Glutamatergic neuron (in vitro differentiated cells): Measurements from ENCODE around the gene RSRC1. TPM values are rescaled to one million over a fixed set of nuclear protein-coding genes. Genes with fewer than 3 reads are reported as not detected.

Experiments
- DNase-seq: peaks from one replicate; pipeline ENCODE4 v3.0.0; 2022
- H3K27ac Mint-ChIP-seq: one replicate; pipeline ENCODE4 v1.8.0; 2020; ENCODE audit warnings: mild to moderate bottlenecking, mixed read lengths, inconsistent platforms; ENCODE audit not compliant: unreplicated experiment
- H3K27me3 Mint-ChIP-seq: one replicate; pipeline ENCODE4 v1.8.0; 2020; ENCODE audit warnings: mild to moderate bottlenecking, moderate library complexity, mixed read lengths, inconsistent platforms; ENCODE audit not compliant: unreplicated experiment
- H3K36me3 Mint-ChIP-seq: one replicate; pipeline ENCODE4 v1.8.0; 2020; ENCODE audit warnings: mild to moderate bottlenecking, mixed read lengths, inconsistent platforms; ENCODE audit not compliant: unreplicated experiment
- H3K4me1 Mint-ChIP-seq: one replicate; pipeline ENCODE4 v1.8.0; 2020; ENCODE audit warnings: mild to moderate bottlenecking, low read depth, mixed read lengths, inconsistent platforms; ENCODE audit not compliant: unreplicated experiment
- H3K4me3 Mint-ChIP-seq: one replicate; pipeline ENCODE4 v1.8.0; 2020; ENCODE audit warnings: mild to moderate bottlenecking, mixed read lengths, inconsistent platforms; ENCODE audit not compliant: unreplicated experiment
- H3K9me3 Mint-ChIP-seq: one replicate; pipeline ENCODE4 v1.8.0; 2020; ENCODE audit warnings: mild to moderate bottlenecking, moderate library complexity, mixed read lengths, inconsistent platforms; ENCODE audit not compliant: unreplicated experiment
- total RNA-seq: library from RNA; stranded (reverse); fragmentation: NEBNext Ultra II Directional; extraction: Animal tissue kit (Norgen Biotek cat#: 25700); gene quantifications from one replicate; pipeline ENCODE4 v1.2.1, GENCODE V29; 2021; ENCODE audit not compliant: unreplicated experiment
- TF ChIP-seq, protein P1 (sequence below): fragments of 200-600 bp; sonication (generic); IDR thresholded peaks from one replicate; pipeline ENCODE4 v1.5.0; 2021; ENCODE audit not compliant: partially characterized antibody, unreplicated experiment

The RSRC1 gene
- total RNA-seq, 1 donor from 2014 or later, result 93.9 TPM

DNA sequence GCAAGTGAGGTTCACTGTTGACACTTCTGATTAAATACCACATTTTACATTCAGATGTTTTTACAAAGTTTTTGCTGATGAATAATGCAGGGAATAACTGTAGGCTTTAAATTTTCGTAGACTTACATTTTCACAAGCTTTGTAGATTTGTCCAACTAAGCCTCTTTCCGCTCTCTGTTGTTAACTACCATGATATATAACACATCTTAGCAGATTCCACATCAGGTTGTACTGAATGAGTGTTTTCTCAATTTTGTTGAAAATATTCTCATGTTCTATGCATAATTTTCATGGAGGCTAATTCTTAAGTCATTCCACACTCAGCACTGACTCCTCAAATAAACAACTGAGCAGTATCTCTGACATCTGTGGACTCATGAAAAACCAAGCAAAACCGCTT, 168.3 kb downstream of the RSRC1 start:
- Mint-ChIP-seq H3K4me1 (no peaks in the 10 kb centered on the region), H3K27ac (no peak overlapping the region), H3K9me3 (no peaks in the 10 kb centered on the region), H3K4me3 (no peak overlapping the region), H3K27me3 (no peaks in the 10 kb centered on the region), H3K36me3 (peaks cover 6% of the 10 kb centered on the region)
- TF ChIP-seq, protein P1, sequence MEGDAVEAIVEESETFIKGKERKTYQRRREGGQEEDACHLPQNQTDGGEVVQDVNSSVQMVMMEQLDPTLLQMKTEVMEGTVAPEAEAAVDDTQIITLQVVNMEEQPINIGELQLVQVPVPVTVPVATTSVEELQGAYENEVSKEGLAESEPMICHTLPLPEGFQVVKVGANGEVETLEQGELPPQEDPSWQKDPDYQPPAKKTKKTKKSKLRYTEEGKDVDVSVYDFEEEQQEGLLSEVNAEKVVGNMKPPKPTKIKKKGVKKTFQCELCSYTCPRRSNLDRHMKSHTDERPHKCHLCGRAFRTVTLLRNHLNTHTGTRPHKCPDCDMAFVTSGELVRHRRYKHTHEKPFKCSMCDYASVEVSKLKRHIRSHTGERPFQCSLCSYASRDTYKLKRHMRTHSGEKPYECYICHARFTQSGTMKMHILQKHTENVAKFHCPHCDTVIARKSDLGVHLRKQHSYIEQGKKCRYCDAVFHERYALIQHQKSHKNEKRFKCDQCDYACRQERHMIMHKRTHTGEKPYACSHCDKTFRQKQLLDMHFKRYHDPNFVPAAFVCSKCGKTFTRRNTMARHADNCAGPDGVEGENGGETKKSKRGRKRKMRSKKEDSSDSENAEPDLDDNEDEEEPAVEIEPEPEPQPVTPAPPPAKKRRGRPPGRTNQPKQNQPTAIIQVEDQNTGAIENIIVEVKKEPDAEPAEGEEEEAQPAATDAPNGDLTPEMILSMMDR, result no peak
- DNase-seq, result no peak

DNA sequence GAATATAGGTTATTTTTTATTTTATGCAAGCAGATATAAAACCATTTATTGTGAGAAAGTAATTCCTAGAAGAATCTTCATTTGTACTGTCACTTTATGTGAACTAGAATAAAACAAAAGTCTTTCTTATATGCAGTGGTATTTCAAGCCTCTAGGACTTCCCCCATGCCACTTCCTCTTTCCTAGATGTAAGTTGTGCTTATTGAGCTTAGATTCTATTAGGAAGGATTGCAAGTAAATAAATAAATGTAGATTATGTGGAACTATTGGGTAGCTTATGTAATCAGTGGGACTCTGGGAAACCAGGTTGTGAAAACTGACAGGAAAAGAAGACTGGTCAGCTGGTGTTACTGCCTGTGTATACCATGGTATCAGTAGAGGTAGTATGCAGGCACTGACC, 169.7 kb downstream of the RSRC1 start:
- no peak overlapping the region for H3K4me3 Mint-ChIP-seq
- H3K4me1 Mint-ChIP-seq, result no peaks in the 10 kb centered on the region
- no peaks in the 10 kb centered on the region for H3K9me3 Mint-ChIP-seq

DNA sequence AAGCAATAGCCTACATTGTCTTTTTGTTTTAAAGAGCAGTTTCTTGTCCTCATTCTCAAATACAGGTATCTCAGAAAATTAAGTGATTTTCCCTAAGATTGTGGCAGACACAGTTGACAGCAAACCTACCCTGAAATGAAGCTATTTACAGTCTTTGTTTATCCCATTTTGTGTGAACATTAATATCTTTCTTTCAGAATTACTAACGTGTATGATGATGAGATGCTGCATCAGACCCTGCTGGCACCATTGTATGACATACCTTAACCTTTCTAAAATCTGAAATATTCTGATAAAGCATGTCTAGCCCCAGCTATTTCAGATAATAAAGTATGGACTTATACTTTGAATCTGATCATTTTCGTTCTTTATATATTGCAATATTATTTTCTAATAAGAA, 185.9 kb downstream of the RSRC1 start:
- Mint-ChIP-seq H3K27ac (no peak overlapping the region), H3K4me1 (peaks cover 3% of the 10 kb centered on the region), H3K9me3 (peaks cover 2% of the 10 kb centered on the region), H3K36me3 (no peaks in the 10 kb centered on the region), H3K27me3 (peaks cover 2% of the 10 kb centered on the region), H3K4me3 (no peak overlapping the region)
- no peak for DNase-seq
- TF ChIP-seq, protein P1, result no peak

More for the DNA sequence above, 169.7 kb downstream of the RSRC1 start:
- TF ChIP-seq, protein P1, result no peak
- DNase-seq, result no peak
- Mint-ChIP-seq H3K27ac (no peak overlapping the region), H3K36me3 (peaks cover 6% of the 10 kb centered on the region), H3K27me3 (no peaks in the 10 kb centered on the region)

DNA sequence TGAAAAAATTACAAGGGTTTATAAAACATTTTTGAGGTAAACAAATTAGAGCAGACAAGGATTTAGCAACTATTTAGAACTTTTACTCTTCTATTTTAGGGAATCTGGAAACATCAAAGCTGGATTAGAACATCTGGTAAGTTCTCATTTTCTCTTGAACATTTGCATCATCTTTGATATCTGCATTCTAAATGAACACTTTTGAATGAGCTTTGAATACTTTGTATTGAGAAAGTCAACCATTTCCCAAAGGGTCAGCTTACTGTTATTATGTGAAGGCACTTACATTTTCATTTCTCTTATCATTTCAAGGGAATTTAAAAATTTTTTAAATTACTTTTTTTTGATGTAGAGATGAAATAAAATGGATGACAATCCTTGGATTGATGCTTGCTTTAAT, 188.1 kb downstream of the RSRC1 start:
- Mint-ChIP-seq H3K9me3 (no peaks in the 10 kb centered on the region), H3K4me1 (no peaks in the 10 kb centered on the region), H3K27ac (no peak overlapping the region), H3K36me3 (no peaks in the 10 kb centered on the region), H3K27me3 (no peaks in the 10 kb centered on the region), H3K4me3 (no peak overlapping the region)
- TF ChIP-seq, protein P1, result no peak
- DNase-seq, result no peak

DNA sequence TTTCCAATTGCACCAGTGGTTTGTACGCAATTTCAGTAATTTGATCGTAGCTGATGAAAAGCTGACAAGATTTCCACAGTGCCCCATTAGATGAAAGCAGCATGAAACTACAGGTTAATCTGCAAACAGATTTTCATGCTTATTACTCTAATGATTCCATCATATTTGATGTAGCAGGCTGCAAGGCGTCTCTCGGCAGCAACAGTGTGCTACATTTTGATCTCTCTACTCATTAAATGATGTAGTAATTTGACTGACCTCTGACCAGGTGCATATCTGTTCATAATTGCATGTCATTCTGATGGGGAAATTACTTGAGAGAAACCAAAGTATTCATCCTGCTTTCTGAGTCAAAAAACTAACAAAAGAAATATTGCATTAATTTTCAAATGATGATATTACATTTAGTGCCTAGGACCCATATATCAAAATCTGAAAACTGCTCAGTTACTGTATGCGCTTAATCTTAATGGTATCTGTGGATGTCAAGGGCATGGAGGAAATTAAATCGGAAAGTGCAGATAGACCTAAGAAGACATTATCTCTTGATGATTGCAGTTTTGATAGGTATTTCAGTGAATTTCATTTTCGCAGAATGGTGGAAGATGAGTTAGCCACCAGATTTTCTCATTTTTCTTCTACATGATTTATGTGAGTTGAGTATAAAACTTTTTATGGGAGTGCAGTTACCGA, 198.5 kb downstream of the RSRC1 start:
- Mint-ChIP-seq H3K27ac (no peak overlapping the region), H3K36me3 (no peaks in the 10 kb centered on the region), H3K9me3 (peaks cover 2% of the 10 kb centered on the region), H3K27me3 (no peaks in the 10 kb centered on the region), H3K4me3 (no peak overlapping the region), H3K4me1 (peaks cover 10% of the 10 kb centered on the region)
- no peak for DNase-seq
- TF ChIP-seq, protein P1, result no peak
